Lung (tissue), 12 donors: Measurements from ENCODE around the gene POU1F1. TPM values are rescaled to one million over a fixed set of nuclear protein-coding genes. Genes with fewer than 3 reads are reported as not detected.

Source experiments
- ATAC-seq: fragments of 200-7000 bp; cut with Tn5 transposase; one replicate; pipeline ENCODE4 v1.9.1; 2020; ENCODE audit warnings: moderate number of reproducible peaks; ENCODE audit not compliant: insufficient read depth, low FRiP score
- DNase-seq, 3 donors: peaks; one replicate each; pipeline ENCODE4 v3.0.0-alpha.2; 2013 to 2017
- H3K27ac ChIP-seq, 2 donors: one replicate each; pipeline ENCODE4 v1.5.1; 2013; ENCODE audit warnings: mild to moderate bottlenecking in 2 of 2, moderate library complexity in 2 of 2, control low read depth in 1 of 2, inconsistent platforms in 1 of 2, low read depth in 1 of 2, low read length in 1 of 2
- H3K27me3 ChIP-seq, 3 donors: one replicate each; pipeline ENCODE4 v1.5.1; 2013; ENCODE audit warnings: low read length in 2 of 3; ENCODE audit not compliant: control insufficient read depth in 3 of 3, insufficient read depth in 3 of 3
- H3K36me3 ChIP-seq, 4 donors: one replicate each; pipeline ENCODE4 v1.5.1; 2013; ENCODE audit warnings: low read length in 4 of 4, mild to moderate bottlenecking in 1 of 4, moderate library complexity in 1 of 4; ENCODE audit not compliant: control insufficient read depth in 4 of 4, insufficient read depth in 4 of 4
- H3K4me1 ChIP-seq, 5 donors: one replicate each; pipeline ENCODE4 v1.5.1; 2013; ENCODE audit warnings: low read length in 5 of 5, mild to moderate bottlenecking in 2 of 5, moderate library complexity in 1 of 5; ENCODE audit not compliant: control insufficient read depth in 5 of 5, insufficient read depth in 5 of 5
- H3K4me3 ChIP-seq: one replicate; pipeline ENCODE4 v1.5.1; 2013; ENCODE audit warnings: mild to moderate bottlenecking, control low read depth, moderate library complexity
- H3K9ac ChIP-seq, 2 donors: one replicate each; pipeline ENCODE4 v1.5.1; 2013; ENCODE audit warnings: low read length in 2 of 2, control low read depth in 1 of 2; ENCODE audit not compliant: insufficient read depth in 1 of 2
- H3K9me3 ChIP-seq, 4 donors: one replicate each; pipeline ENCODE4 v1.5.1; 2013; ENCODE audit warnings: low read length in 3 of 4, mild to moderate bottlenecking in 1 of 4, moderate library complexity in 1 of 4; ENCODE audit not compliant: control insufficient read depth in 4 of 4, insufficient read depth in 3 of 4
- CTCF ChIP-seq: IDR thresholded peaks from 2 replicates; pipeline ENCODE4 v1.5.1; 2012; ENCODE audit warnings: mild to moderate bottlenecking; ENCODE audit errors: control extremely low read depth, extremely low read depth
- WGBS, 2 donors: extraction: QIAGEN DNeasy Blood & Tissue Kit; methylation state at CpG; one replicate each; pipeline ENCODE4 v1.1.7; 2013; 5-methylcytosine and 5-hydroxymethylcytosine counted together
- polyA plus RNA-seq, 2 donors: library from polyadenylated mRNA; stranded (reverse); fragments of 200-250 nt; gene quantifications; one replicate each; pipeline ENCODE4 v1.2.1, GENCODE V29; 2013
- total RNA-seq, 2 donors: library from RNA; depleted of rRNA in 1 of 2; stranded (reverse); fragments of >200 nt in 1 of 2; gene quantifications; one replicate each; pipeline ENCODE4 v1.2.1, GENCODE V29; 2014 to 2021
- donor health status: control.
- donor health status: control.
- donor health status: Bipolar disorder and iron deficiency.
- donor health status: healthy.
- donor health status: DM: yes; HTN: yes; CAD: no.

The POU1F1 gene
- total and polyA plus RNA-seq, 4 donors: not detected

- Histone ChIP-seq H3K36me3 (no peaks in the 10 kb centered on the region), H3K9ac (no peak overlapping the region), H3K9me3 (no peaks in the 10 kb centered on the region), H3K4me3 (no peak overlapping the region), H3K4me1 (peaks cover 0 to 5% (median 0%) of the 10 kb centered on the region in 5 donors), H3K27me3 (no peaks in the 10 kb centered on the region), H3K27ac (no peak overlapping the region)
- 74 to 82% methylated on average over 4 of the region's 4 CpGs for WGBS, 2 donors
- TF ChIP-seq CTCF: no peak
- DNase-seq (no peak), ATAC-seq (no peak)
Observed at GRCh38 chr3:87272718-87273341, 3.6 kb downstream of the POU1F1 start.

- Histone ChIP-seq H3K27ac (no peak overlapping the region), H3K9me3 (no peaks in the 10 kb centered on the region), H3K36me3 (no peaks in the 10 kb centered on the region), H3K27me3 (no peaks in the 10 kb centered on the region), H3K4me1 (peaks cover 0 to 5% (median 0%) of the 10 kb centered on the region in 5 donors), H3K9ac (no peak overlapping the region), H3K4me3 (no peak overlapping the region)
- 14 to 33% methylated on average over 4 of the region's 4 CpGs for WGBS, 2 donors
- DNase-seq: peak in 2 of 3 donors; percentile 4 to 11
- no peak for TF ChIP-seq CTCF
- no peak for ATAC-seq
Observed at GRCh38 chr3:87270908-87271700, 5.3 kb downstream of the POU1F1 start.

- no peak overlapping the region for H3K9ac ChIP-seq
- no peak for DNase-seq
- H3K27me3 ChIP-seq: no peaks in the 10 kb centered on the region
- no peak overlapping the region for H3K27ac ChIP-seq
- H3K4me3 ChIP-seq: no peak overlapping the region
- peaks cover 0 to 5% (median 0%) of the 10 kb centered on the region in 5 donors for H3K4me1 ChIP-seq
- TF ChIP-seq CTCF: no peak
- no peak for ATAC-seq
- no peaks in the 10 kb centered on the region for H3K9me3 ChIP-seq
- H3K36me3 ChIP-seq: no peaks in the 10 kb centered on the region
Observed at GRCh38 chr3:87269723-87270122, 6.7 kb downstream of the POU1F1 start.
